ENCODE results near the gene CPA3. TPM values are rescaled to one million over a fixed set of nuclear protein-coding genes. Genes with fewer than 3 reads are reported as not detected.

CPA3 gene
- total and polyA plus RNA-seq, 4 experiments from 2014 or later, result not detected

DNA sequence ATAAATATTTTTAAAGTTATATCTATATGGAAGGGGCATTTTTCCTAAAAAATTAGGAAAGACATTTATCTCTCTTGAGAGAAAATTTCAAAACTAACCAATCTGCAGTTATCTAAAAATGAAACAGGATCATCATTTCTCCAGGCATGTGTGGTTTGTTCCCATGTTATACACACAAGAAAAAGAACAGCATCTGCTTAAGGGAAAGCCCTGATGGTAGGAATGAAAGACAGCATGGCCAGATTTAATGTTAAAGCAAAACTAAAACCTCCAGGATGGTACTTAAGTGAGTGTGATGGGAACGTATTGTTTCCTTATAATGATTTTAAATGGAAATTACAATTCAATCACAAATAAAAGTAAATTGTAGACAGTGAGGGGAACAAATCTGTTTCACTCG lies 80.0 kb downstream of the CPA3 start:
- Mint-ChIP-seq H3K4me1 (no peaks in the 10 kb centered on the region), H3K27me3 (peaks cover 0 to 6% of the 10 kb centered on the region in 2 donors), H3K9me3 (no peaks in the 10 kb centered on the region), H3K36me3 (no peaks in the 10 kb centered on the region), H3K4me3 (no peak overlapping the region), H3K27ac (no peak overlapping the region)
- Histone ChIP-seq H3K9me3 (ENCODE audit: control insufficient read depth in 1 of 2, low read length in 2 of 2) (no peaks in the 10 kb centered on the region), H3K36me3 (ENCODE audit: insufficient read depth, low read length) (no peaks in the 10 kb centered on the region), H3K4me1 (ENCODE audit: insufficient read depth, low read length) (no peaks in the 10 kb centered on the region), H3K27me3 (ENCODE audit: insufficient read depth, low read length) (no peaks in the 10 kb centered on the region), H3K4me3 (ENCODE audit: low read length in 2 of 2) (no peak overlapping the region), H3K27ac (ENCODE audit: low read depth, low read length) (no peak overlapping the region)
- CTCF ChIA-PET (ENCODE audit: partially characterized antibody), result interaction anchor here (0.5 to 6.3 kb wide), 7 partner anchors 8 to 299 kb away, joined by 3 to 81 read pairs (median 3); partner anchors contain the start of gene CPA3
- intact Hi-C loops (cut with micrococcal nuclease), result no loop called here
- POLR2A ChIA-PET (ENCODE audit: partially characterized antibody), result no interaction called here
- DNase-seq, result no peak

Other genes starting within 250 kb of the CPA3 start
- not detected for gene AGTR1, start 167.4 kb upstream of the CPA3 start, total RNA-seq
- not detected for gene AGTR1, start 167.4 kb upstream of the CPA3 start, polyA plus RNA-seq
- gene CPB1, start 37.5 kb upstream of the CPA3 start, total RNA-seq, result not detected
- gene CPB1, start 37.5 kb upstream of the CPA3 start, polyA plus RNA-seq, result not detected
- gene GYG1, start 126.2 kb downstream of the CPA3 start, total RNA-seq, result 10 to 100 TPM; 20.9 to 24.1 TPM
- gene GYG1, start 126.2 kb downstream of the CPA3 start, polyA plus RNA-seq, result 10 to 100 TPM; 34.4 to 54.9 TPM
- 10 to 100 TPM; 20.0 to 22.8 TPM for gene HLTF, start 221.2 kb downstream of the CPA3 start, total RNA-seq
- 10 to 100 TPM; 15.0 to 17.1 TPM for gene HLTF, start 221.2 kb downstream of the CPA3 start, polyA plus RNA-seq

All from CD4-positive, alpha-beta memory T cell (primary cell).